GM12878 (cell line): Measurements from ENCODE around the gene ZFP62. TPM values are rescaled to one million over a fixed set of nuclear protein-coding genes. Genes with fewer than 3 reads are reported as not detected.

Experiments
- ATAC-seq: fragments of 200-7000 bp; cut with Tn5 transposase; 3 replicates; pipeline ENCODE4 v1.9.1; 2020; ENCODE audit warnings: mild to moderate bottlenecking, moderate library complexity
- BruUV-seq: library from RNA; stranded (reverse); fragments of 400-500 nt; replicated peaks from 2 replicates; lab custom pipeline; 2021; lab: Mats Ljungman, UMichigan
- CTCF ChIA-PET: fragments of 300-600 bp; sonication (Branson Sonifier 250); formaldehyde crosslinking; extraction: SDS; loops from one replicate; lab custom pipeline; 2021; ENCODE audit warnings: inconsistent platforms; lab: Yijun Ruan, JAX
- POLR2A ChIA-PET: fragments of 350-600 bp; formaldehyde crosslinking; extraction: SDS; loops from one replicate; lab custom pipeline; 2021; ENCODE audit warnings: inconsistent platforms; lab: Charles Lee
- RAD21 ChIA-PET: fragments of 300-600 bp; sonication (Branson Sonifier 250); formaldehyde crosslinking; loops from one replicate; lab custom pipeline; 2023; ENCODE audit warnings: antibody characterized with exemption; ENCODE audit not compliant: unreplicated experiment; lab: Charles Lee
- SMC1A ChIA-PET: fragments of 300-600 bp; sonication (Branson Sonifier 250); formaldehyde crosslinking; loops from one replicate; lab custom pipeline; 2023; ENCODE audit not compliant: unreplicated experiment, uncharacterized antibody; lab: Charles Lee
- DNase-seq: peaks from one replicate; pipeline ENCODE4 v3.0.0-alpha.2; 2011; ENCODE audit warnings: low read depth, low spot score
- FAIRE-seq: peaks from 3 replicates; lab custom pipeline; 2011; peaks lifted over from hg19 to GRCh38; lab: Jason Lieb, UNC
- H2AFZ ChIP-seq: 2 replicates; pipeline ENCODE4 v1.6.0; 2011; ENCODE audit warnings: low read depth, low read length, control low read depth; ENCODE audit not compliant: control insufficient read depth
- H3K27ac ChIP-seq: 2 replicates; pipeline ENCODE4 v1.5.1; 2011; ENCODE audit warnings: control low read depth; ENCODE audit not compliant: control insufficient read depth, insufficient read depth
- H3K27me3 ChIP-seq, 2 experiments: replicated peaks in 1 of 2; 2 replicates each; pipeline versions ENCODE4 v1.6.0 to v1.6.1; 2011; ENCODE audit warnings: low read length in 1 of 2; ENCODE audit not compliant: control insufficient read depth in 2 of 2, insufficient read depth in 2 of 2
- H3K36me3 ChIP-seq, 2 experiments: 2 replicates each; pipeline ENCODE4 v1.5.1; 2011; ENCODE audit warnings: low read length in 1 of 2; ENCODE audit not compliant: control insufficient read depth in 2 of 2, insufficient read depth in 2 of 2
- H3K4me1 ChIP-seq: 2 replicates; pipeline ENCODE4 v1.6.1; 2011; ENCODE audit warnings: mild to moderate bottlenecking, low read length, moderate library complexity, mixed read lengths; ENCODE audit not compliant: control insufficient read depth, insufficient read depth
- H3K4me2 ChIP-seq: 2 replicates; pipeline ENCODE4 v1.6.0; 2011; ENCODE audit warnings: control low read depth; ENCODE audit not compliant: control insufficient read depth, insufficient read depth
- H3K4me3 ChIP-seq: fragments of 200-600 bp; sonication (generic); 2 replicates; pipeline ENCODE4 v1.5.1; 2016
- H3K79me2 ChIP-seq: 2 replicates; pipeline ENCODE4 v1.6.0; 2011; ENCODE audit warnings: low read length; ENCODE audit not compliant: control insufficient read depth, insufficient read depth
- H3K9ac ChIP-seq: 2 replicates; pipeline ENCODE4 v1.8.0; 2011; ENCODE audit warnings: low read length, control low read depth, mixed read lengths; ENCODE audit not compliant: control insufficient read depth, insufficient read depth
- H3K9me3 ChIP-seq: replicated peaks from 3 replicates; pipeline ENCODE4 v1.5.1; 2011; ENCODE audit warnings: mild to moderate bottlenecking, low read length; ENCODE audit not compliant: control insufficient read depth, insufficient read depth
- H4K20me1 ChIP-seq: 2 replicates; pipeline ENCODE4 v1.6.0; 2011; ENCODE audit not compliant: control insufficient read depth, insufficient read depth
- CTCF ChIP-seq, 3 experiments: IDR thresholded peaks in 2 of 3; conservative IDR thresholded peaks in 1 of 3; 2 replicates each; pipeline ENCODE4 v1.5.1; 2011; ENCODE audit warnings: low read depth in 3 of 3, low read length in 3 of 3, mild to moderate bottlenecking in 3 of 3, control low read depth in 2 of 3, moderate library complexity in 2 of 3, inconsistent platforms in 1 of 3, mixed read lengths in 1 of 3; ENCODE audit not compliant: control insufficient read depth in 2 of 3, insufficient read depth in 1 of 3; ENCODE audit errors: extremely low read depth in 1 of 3
- E2F8 ChIP-seq: fragments of 450-650 bp; IDR thresholded peaks from 2 replicates; pipeline ENCODE4 v1.6.1; 2018; ENCODE audit warnings: mild to moderate bottlenecking, low read depth, moderate library complexity; ENCODE audit not compliant: partially characterized antibody
- EGR1 ChIP-seq, 2 experiments: IDR thresholded peaks; 1 replicate in 1 of 2; 2 replicates in 1 of 2; pipeline ENCODE4 v1.6.1; 2011 to 2012; ENCODE audit warnings: low read depth in 2 of 2, low read length in 2 of 2, borderline replicate concordance in 1 of 2, mild to moderate bottlenecking in 1 of 2, moderate library complexity in 1 of 2
- ETV6 ChIP-seq, 2 experiments: fragments of 450-650 bp in 1 of 2; IDR thresholded peaks in 1 of 2; conservative IDR thresholded peaks in 1 of 2; 2 replicates each; pipeline ENCODE4 v1.6.1; 2014; ENCODE audit warnings: antibody characterized with exemption in 1 of 2, borderline replicate concordance in 1 of 2, low read depth in 1 of 2, mild to moderate bottlenecking in 1 of 2, moderate library complexity in 1 of 2
- KDM1A ChIP-seq: fragments of 200-600 bp; sonication (generic); IDR thresholded peaks from 2 replicates; pipeline ENCODE4 v1.6.1; 2016; ENCODE audit warnings: borderline replicate concordance
- KLF5 ChIP-seq: fragments of 450-650 bp; IDR thresholded peaks from 2 replicates; pipeline ENCODE4 v1.6.1; 2014; ENCODE audit warnings: mild to moderate bottlenecking; ENCODE audit not compliant: partially characterized antibody
- MAX ChIP-seq: IDR thresholded peaks from 2 replicates; pipeline ENCODE4 v1.6.1; 2012; ENCODE audit warnings: low read depth, low read length, improper control_type of control experiment
- MTA2 ChIP-seq: fragments of 450-650 bp; IDR thresholded peaks from 2 replicates; pipeline ENCODE4 v1.6.1; 2016; ENCODE audit warnings: low read depth, mild to moderate bottlenecking, moderate library complexity
- NFYB ChIP-seq: IDR thresholded peaks from 2 replicates; pipeline ENCODE4 v1.6.1; 2011; ENCODE audit warnings: low read depth, mild to moderate bottlenecking, low read length, improper control_type of control experiment, moderate library complexity; ENCODE audit not compliant: insufficient read depth
- NR2C1 ChIP-seq: fragments of 450-650 bp; IDR thresholded peaks from 2 replicates; pipeline ENCODE4 v1.6.1; 2017; ENCODE audit warnings: antibody characterized with exemption, mild to moderate bottlenecking, moderate library complexity
- NR2C2 ChIP-seq: IDR thresholded peaks from 2 replicates; pipeline ENCODE4 v1.6.1; 2011; ENCODE audit warnings: borderline replicate concordance, low read depth; ENCODE audit not compliant: control insufficient read depth, insufficient read length
- NR2F1 ChIP-seq: fragments of 450-650 bp; conservative IDR thresholded peaks from 2 replicates; pipeline ENCODE4 v1.6.1; 2017; ENCODE audit warnings: mild to moderate bottlenecking
- PBX3 ChIP-seq: IDR thresholded peaks from 2 replicates; pipeline ENCODE4 v1.6.1; 2011; ENCODE audit warnings: mild to moderate bottlenecking, low read depth, low read length, moderate library complexity; ENCODE audit not compliant: insufficient replicate concordance
- POLR2AphosphoS5 ChIP-seq: IDR thresholded peaks from 2 replicates; pipeline ENCODE4 v1.6.1; 2011; ENCODE audit warnings: mild to moderate bottlenecking, low read length, inconsistent platforms
- SMC3 ChIP-seq: IDR thresholded peaks from 2 replicates; pipeline ENCODE4 v1.6.1; 2011; ENCODE audit warnings: low read length, improper control_type of control experiment, borderline replicate concordance
- WGBS: methylation state at CpG from one replicate; pipeline ENCODE4 v1.1.6; 2016; ENCODE audit warnings: low lambda C conversion rate; ENCODE audit not compliant: insufficient replicate concordance, insufficient coverage; ENCODE audit errors: missing lambda C conversion rate; 5-methylcytosine and 5-hydroxymethylcytosine counted together
- in situ Hi-C: fragments of 300-500 bp; cut with MboI; formaldehyde crosslinking; loops from 9 replicates; pipeline ENCODE4 v1.14.3; 2018; ENCODE audit warnings: mixed read lengths
- intact Hi-C: fragments of 100-400 bp; cut with micrococcal nuclease; formaldehyde crosslinking; loops from one replicate; pipeline ENCODE4 v1.14.2; 2022; ENCODE audit not compliant: unreplicated experiment
- polyA plus RNA-seq, 11 experiments: library from polyadenylated mRNA; depleted of rRNA in 4 of 11; unstranded in 6 of 11; stranded (reverse) in 5 of 11; fragments of >200 nt; fragmentation: Nextera tagmentation in 4 of 11; fragmentation: Illumina TruSeq in 1 of 11; extraction: Ambion mirVana in 4 of 11; extraction: Trizol in 1 of 11; gene quantifications; 1 replicate in 1 of 11; 2 replicates in 10 of 11; pipeline versions ENCODE4 v1.2.1 to v1.2.3, GENCODE V29; 2011 to 2016; ENCODE audit warnings: inconsistent platforms in 2 of 11, missing spikeins in 2 of 11, low read depth in 1 of 11
- total RNA-seq, 4 experiments: library from RNA; depleted of rRNA in 3 of 4; stranded (reverse); fragments of >200 nt in 3 of 4; fragmentation: Illumina TruSeq in 1 of 4; extraction: Trizol in 1 of 4; gene quantifications; 2 replicates each; pipeline versions ENCODE4 v1.2.1 to v1.2.3, GENCODE V29; 2013 to 2021

Gene ZFP62
- total and polyA plus RNA-seq, 10 of the 15 experiments (the other 5 are each of a cell fraction or from before 2014, with no cell fraction given): 9.2 to 39.7 (median 21.1) TPM

GRCh38 chr5:180848265-180848664 is 12.8 kb downstream of the ZFP62 start:
- Histone ChIP-seq H3K9ac (no peak overlapping the region), H3K79me2 (no peaks in the 10 kb centered on the region), H3K27me3 (no peaks in the 10 kb centered on the region), H2AFZ (no peak overlapping the region), H3K27ac (no peak overlapping the region), H3K9me3 (peaks cover 40% of the 10 kb centered on the region), H4K20me1 (no peaks in the 10 kb centered on the region), H3K36me3 (peaks cover 12 to 22% of the 10 kb centered on the region in 2 experiments), H3K4me1 (no peaks in the 10 kb centered on the region), H3K4me2 (no peak overlapping the region), H3K4me3 (no peak overlapping the region)
- CTCF ChIA-PET: interaction anchor here (0.7 to 1.2 kb wide), 2 partner anchors 11 to 64 kb away, joined by 3 read pairs; no protein-coding TSS in a partner anchor
- POLR2A ChIA-PET: interaction anchor here (1.4 kb wide), 1 partner anchor 17 kb away, joined by 4 read pairs; no protein-coding TSS in a partner anchor
- 100% methylated on average over 1 of the region's 1 CpG for WGBS
- FAIRE-seq (no peak), DNase-seq (no peak), ATAC-seq (no peak)
- SMC1A ChIA-PET: no interaction called here
- RAD21 ChIA-PET: no interaction called here
- in situ Hi-C loops (no loop called here), intact Hi-C loops (no loop called here)
- BruUV-seq: no TSS peak
- TF ChIP-seq E2F8: no peak
- TF ChIP-seq NFYB: no peak
- TF ChIP-seq NR2C1: no peak
- no peak for TF ChIP-seq MAX
- no peak for TF ChIP-seq NR2F1
- no peak for TF ChIP-seq SMC3
- no peak for TF ChIP-seq KDM1A
- TF ChIP-seq CTCF (IDR thresholded peaks at IDR 0.05 in 2 of 3, conservative IDR thresholded peaks at IDR 0.05 in 1 of 3; ENCODE audit: control insufficient read depth in 2 of 3, extremely low read depth in 1 of 3, insufficient read depth in 1 of 3, low read depth in 3 of 3, low read length in 3 of 3): no peak
- TF ChIP-seq KLF5: no peak
- no peak for TF ChIP-seq NR2C2
- no peak for TF ChIP-seq MTA2
- TF ChIP-seq POLR2AphosphoS5: no peak
- no peak for TF ChIP-seq PBX3
- TF ChIP-seq ETV6 (conservative IDR thresholded peaks at IDR 0.05 in 1 of 2, IDR thresholded peaks at IDR 0.05 in 1 of 2; ENCODE audit: borderline replicate concordance in 1 of 2, low read depth in 1 of 2): no peak
- TF ChIP-seq EGR1 (IDR thresholded peaks at IDR 0.05; ENCODE audit: borderline replicate concordance in 1 of 2, low read depth in 2 of 2, low read length in 2 of 2): no peak
